ENCODE measurements around the gene NUP35.
A peak's percentile ranks its signal among the peaks of the same experiment; 100 is the strongest.

Gene NUP35

DNA sequence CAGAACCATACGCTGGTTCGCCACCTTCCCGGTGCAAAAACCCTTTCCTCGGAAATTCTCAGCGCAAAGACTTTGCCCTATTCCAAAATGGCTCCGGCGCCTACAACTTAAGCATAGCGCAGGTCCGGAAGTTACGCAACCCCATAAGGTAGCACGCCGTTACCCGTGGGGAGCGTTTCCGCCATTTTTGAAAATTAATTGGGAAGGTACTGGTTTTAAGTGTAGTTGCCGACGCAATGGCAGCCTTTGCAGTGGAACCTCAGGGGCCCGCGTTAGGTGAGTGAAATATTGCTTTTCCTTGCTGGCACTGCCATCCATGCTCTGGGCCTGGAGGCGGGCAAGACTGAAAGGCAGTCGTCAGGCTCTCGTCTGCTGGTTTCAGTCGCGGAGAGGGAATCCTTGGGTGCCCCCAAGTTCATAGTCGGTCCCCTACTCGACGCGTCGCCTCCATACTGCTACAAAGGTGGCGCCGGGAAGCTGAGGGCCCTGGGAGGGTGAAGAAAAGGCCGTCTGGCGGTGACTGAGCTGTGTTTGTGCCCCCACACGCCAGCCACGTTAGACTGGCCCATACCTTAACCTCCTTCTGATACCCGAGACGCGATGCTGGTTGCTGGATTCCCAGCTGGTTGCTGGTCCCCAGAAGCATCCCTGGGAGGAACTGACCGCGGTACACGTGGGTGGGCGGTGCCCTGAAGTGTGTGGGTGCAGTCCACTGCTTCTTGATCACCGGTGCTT is at the start of gene NUP35:
TSS of gene NUP35 (plus strand) at position 222 of the 735 bp plus-strand sequence. CDS start at position 237, 15 bp downstream.
- H3K4me3 ChIP-seq (replicated peaks in 1 of 2; ENCODE audit: low read depth in 2 of 2, low read length in 2 of 2): peak within 1 kb of the TSS; percentile 91 to 93
- TF ChIP-seq, protein P1, sequence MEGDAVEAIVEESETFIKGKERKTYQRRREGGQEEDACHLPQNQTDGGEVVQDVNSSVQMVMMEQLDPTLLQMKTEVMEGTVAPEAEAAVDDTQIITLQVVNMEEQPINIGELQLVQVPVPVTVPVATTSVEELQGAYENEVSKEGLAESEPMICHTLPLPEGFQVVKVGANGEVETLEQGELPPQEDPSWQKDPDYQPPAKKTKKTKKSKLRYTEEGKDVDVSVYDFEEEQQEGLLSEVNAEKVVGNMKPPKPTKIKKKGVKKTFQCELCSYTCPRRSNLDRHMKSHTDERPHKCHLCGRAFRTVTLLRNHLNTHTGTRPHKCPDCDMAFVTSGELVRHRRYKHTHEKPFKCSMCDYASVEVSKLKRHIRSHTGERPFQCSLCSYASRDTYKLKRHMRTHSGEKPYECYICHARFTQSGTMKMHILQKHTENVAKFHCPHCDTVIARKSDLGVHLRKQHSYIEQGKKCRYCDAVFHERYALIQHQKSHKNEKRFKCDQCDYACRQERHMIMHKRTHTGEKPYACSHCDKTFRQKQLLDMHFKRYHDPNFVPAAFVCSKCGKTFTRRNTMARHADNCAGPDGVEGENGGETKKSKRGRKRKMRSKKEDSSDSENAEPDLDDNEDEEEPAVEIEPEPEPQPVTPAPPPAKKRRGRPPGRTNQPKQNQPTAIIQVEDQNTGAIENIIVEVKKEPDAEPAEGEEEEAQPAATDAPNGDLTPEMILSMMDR (IDR thresholded peaks at IDR 0.05; ENCODE audit: low read depth, low read length): no peak
- peak; percentile 92 to 93 for DNase-seq (ENCODE audit: low read depth in 2 of 2)

GRCh38 chr2:183078163-183078463 is 46.1 kb upstream of the NUP35 start:
- H3K4me3 ChIP-seq (replicated peaks in 1 of 2; ENCODE audit: low read depth in 2 of 2, low read length in 2 of 2): peak overlapping the region; percentile 68 to 79
- DNase-seq (ENCODE audit: low read depth in 2 of 2): no peak
- TF ChIP-seq, protein P1 (IDR thresholded peaks at IDR 0.05; ENCODE audit: low read depth, low read length): no peak

GRCh38 chr2:183078464-183079138 is 45.6 kb upstream of the NUP35 start, which contains the start of gene DUSP19:
DUSP19 (plus strand) TSS chr2:183078747; CDS start chr2:183078934, 187 bp downstream.
- DNase-seq (ENCODE audit: low read depth in 2 of 2): peak; percentile 94 to 96
- TF ChIP-seq, protein P1 (IDR thresholded peaks at IDR 0.05; ENCODE audit: low read depth, low read length): no peak
- peak within 1 kb of the TSS; percentile 68 to 79 for H3K4me3 ChIP-seq (replicated peaks in 1 of 2; ENCODE audit: low read depth in 2 of 2, low read length in 2 of 2)

DNA sequence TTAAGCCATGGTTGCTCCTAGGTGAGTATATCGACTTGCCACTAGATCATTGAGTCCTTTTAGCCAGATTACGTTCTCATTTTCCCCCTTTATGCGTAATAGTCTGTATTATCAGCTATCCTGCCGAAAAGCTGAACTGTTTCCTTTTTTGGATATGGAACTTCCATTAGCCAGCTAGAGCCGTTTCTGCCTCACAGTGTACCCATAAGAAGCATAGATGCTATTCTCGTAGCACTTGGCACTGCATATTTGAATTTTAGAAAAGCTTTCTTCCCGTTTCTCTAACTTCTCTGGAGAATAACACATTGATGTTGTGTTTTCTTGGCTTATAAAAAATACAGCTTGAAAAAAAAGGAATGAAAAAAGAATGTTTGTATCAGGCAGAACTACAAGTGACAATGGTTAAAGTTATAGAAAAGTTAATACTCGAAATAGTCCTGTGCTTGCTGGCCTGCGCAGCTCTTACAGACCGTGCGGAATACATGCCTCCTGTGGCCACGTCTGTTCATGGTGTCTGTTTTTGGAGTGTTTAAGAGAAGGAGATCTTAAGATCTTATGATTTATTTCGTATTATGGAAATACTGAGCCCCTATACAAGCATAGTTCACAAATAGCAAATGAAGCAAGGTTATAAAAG is 45.0 kb upstream of the NUP35 start:
- TF ChIP-seq, protein P1 (IDR thresholded peaks at IDR 0.05; ENCODE audit: low read depth, low read length): no peak
- peak; percentile 26 to 34 for DNase-seq (ENCODE audit: low read depth in 2 of 2)

GRCh38 chr2:183081911-183082310 is 42.3 kb upstream of the NUP35 start:
- DNase-seq (ENCODE audit: low read depth in 2 of 2): peak; percentile 28 to 56
- H3K4me3 ChIP-seq (replicated peaks in 1 of 2; ENCODE audit: low read depth in 2 of 2, low read length in 2 of 2): no peak overlapping the region
- TF ChIP-seq, protein P1 (IDR thresholded peaks at IDR 0.05; ENCODE audit: low read depth, low read length): no peak

More for the DNA sequence above, 45.0 kb upstream of the NUP35 start:
- H3K4me3 ChIP-seq (replicated peaks in 1 of 2; ENCODE audit: low read depth in 2 of 2, low read length in 2 of 2): peak overlapping the region; percentile 68 to 79

DNA sequence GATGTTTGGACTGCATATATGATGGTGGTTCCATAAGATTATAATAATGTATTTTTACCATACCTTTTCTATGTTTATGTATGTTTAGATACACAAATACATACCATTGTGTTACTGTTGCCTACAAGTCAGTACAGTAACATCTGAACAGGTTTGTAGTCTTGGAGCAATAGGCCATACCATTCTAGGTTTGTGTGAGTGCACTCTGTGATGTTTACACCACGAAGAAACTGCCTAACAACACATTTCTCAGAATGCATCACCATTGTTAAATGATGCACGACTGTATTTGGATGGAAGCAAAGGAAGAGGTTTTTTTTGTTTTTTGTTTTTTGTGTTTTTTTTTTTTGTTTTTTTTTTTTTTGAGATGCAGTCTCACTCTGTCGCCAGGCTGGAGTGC is 36.2 kb upstream of the NUP35 start:
- DNase-seq (ENCODE audit: low read depth in 2 of 2): no peak
- TF ChIP-seq, protein P1 (IDR thresholded peaks at IDR 0.05; ENCODE audit: low read depth, low read length): no peak
- no peak overlapping the region for H3K4me3 ChIP-seq (replicated peaks in 1 of 2; ENCODE audit: low read depth in 2 of 2, low read length in 2 of 2)

Measured in cardiac fibroblast (primary cell).